Esophagus (tissue), 2 donors: Measurements from ENCODE around the gene STMN1. TPM values are rescaled to one million over a fixed set of nuclear protein-coding genes. Genes with fewer than 3 reads are reported as not detected.

Experiments used
- H3K27ac ChIP-seq, 2 donors: one replicate each; pipeline ENCODE4 v1.5.1; 2013; ENCODE audit warnings: low read depth in 2 of 2, mild to moderate bottlenecking in 2 of 2, inconsistent platforms in 1 of 2, low read length in 1 of 2, moderate library complexity in 1 of 2
- H3K27me3 ChIP-seq, 2 donors: one replicate each; pipeline ENCODE4 v1.6.1; 2013; ENCODE audit warnings: low read length in 2 of 2, control low read depth in 1 of 2, mild to moderate bottlenecking in 1 of 2; ENCODE audit not compliant: insufficient read depth in 2 of 2, control insufficient read depth in 1 of 2
- H3K36me3 ChIP-seq, 2 donors: one replicate each; pipeline ENCODE4 v1.6.1; 2013; ENCODE audit warnings: low read length in 1 of 2; ENCODE audit not compliant: control insufficient read depth in 2 of 2, insufficient read depth in 2 of 2
- H3K4me1 ChIP-seq, 2 donors: one replicate each; pipeline ENCODE4 v1.6.1; 2013; ENCODE audit warnings: low read length in 1 of 2; ENCODE audit not compliant: control insufficient read depth in 2 of 2, insufficient read depth in 2 of 2
- H3K4me3 ChIP-seq, 2 donors: one replicate each; pipeline ENCODE4 v1.5.1; 2013; ENCODE audit warnings: low read length in 2 of 2, mild to moderate bottlenecking in 2 of 2, low read depth in 1 of 2, moderate library complexity in 1 of 2
- H3K9me3 ChIP-seq, 2 donors: one replicate each; pipeline ENCODE4 v1.6.1; 2013; ENCODE audit warnings: mild to moderate bottlenecking in 2 of 2, low read depth in 1 of 2, low read length in 1 of 2, moderate library complexity in 1 of 2; ENCODE audit not compliant: control insufficient read depth in 2 of 2, insufficient read depth in 1 of 2
- WGBS, 2 donors: extraction: QIAGEN DNeasy Blood & Tissue Kit; methylation state at CpG; one replicate each; pipeline ENCODE4 v1.1.7; 2013; 5-methylcytosine and 5-hydroxymethylcytosine counted together
- polyA plus RNA-seq, 2 donors: library from polyadenylated mRNA; stranded (reverse); fragments of 200-250 nt; gene quantifications; one replicate each; pipeline ENCODE4 v1.2.3, GENCODE V29; 2013
- donor health status: healthy with polysubstance abuse.
- donor health status: Bipolar disorder and iron deficiency.

Gene STMN1
- polyA plus RNA-seq, 2 donors: 115 to 137 TPM

DNA sequence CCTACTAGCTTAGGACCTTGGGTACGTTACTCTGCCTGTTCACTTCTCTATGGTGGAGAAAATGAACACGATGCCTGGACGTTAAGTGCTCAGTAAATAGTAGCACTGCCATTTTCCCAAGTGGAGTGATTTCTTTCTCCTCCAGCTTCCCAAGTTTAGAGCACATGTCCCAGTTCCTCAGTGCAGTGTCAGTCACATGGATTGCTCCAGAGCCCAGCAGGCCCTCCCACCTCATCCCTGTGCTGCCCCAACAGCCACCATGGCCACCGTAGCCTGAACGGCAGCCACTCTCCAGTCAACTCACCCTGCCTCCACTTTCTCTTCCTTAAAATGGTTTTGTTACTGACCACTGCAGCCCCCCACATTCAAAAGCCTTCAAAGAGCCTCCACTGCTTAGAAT, 8.5 kb downstream of the STMN1 start:
- no peaks in the 10 kb centered on the region for H3K9me3 ChIP-seq
- no peaks in the 10 kb centered on the region for H3K36me3 ChIP-seq
- no peaks in the 10 kb centered on the region for H3K27me3 ChIP-seq
- no peaks in the 10 kb centered on the region for H3K4me1 ChIP-seq
- WGBS, 2 donors: 92 to 96% methylated on average over 5 of the region's 5 CpGs
- H3K4me3 ChIP-seq: no peak overlapping the region
- H3K27ac ChIP-seq: no peak overlapping the region

- Histone ChIP-seq H3K4me1 (peaks cover 3 to 7% of the 10 kb centered on the region in 2 donors), H3K4me3 (no peak overlapping the region), H3K9me3 (no peaks in the 10 kb centered on the region), H3K27ac (no peak overlapping the region), H3K27me3 (no peaks in the 10 kb centered on the region), H3K36me3 (no peaks in the 10 kb centered on the region)
- WGBS, 2 donors: 50 to 64% methylated on average over 1 of the region's 1 CpG
Measured at GRCh38 chr1:25896266-25896665, 10.0 kb downstream of the STMN1 start.

DNA sequence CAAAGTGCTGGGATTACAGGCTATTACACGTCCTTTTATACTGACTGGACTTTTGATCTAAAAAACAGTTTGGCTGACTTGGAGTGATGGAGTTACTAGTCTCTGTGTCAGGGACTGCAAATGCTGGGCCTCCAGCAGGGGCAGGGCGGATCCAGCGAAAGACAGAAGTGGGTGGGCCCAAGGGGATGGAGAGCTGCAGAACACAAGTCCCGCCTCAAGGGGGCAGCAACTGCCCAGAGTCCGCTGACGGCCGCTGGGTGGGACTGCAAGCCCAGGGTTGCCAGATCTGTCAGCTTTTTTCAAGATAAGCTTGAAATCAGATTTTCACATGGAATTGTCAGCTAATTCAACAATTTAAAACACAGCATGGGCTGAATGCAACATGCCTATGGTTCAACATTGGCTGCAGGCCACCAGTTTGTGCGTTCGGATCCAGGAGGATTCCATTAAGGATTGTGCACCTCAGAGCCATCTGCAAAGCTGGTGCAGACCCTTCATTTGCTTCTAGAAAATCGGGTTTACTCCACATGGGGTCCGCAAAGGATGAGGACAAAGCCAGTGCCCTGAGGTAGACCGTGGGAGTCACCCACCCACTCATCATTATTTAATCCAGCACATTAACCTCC, 10.7 kb downstream of the STMN1 start:
- Histone ChIP-seq H3K9me3 (no peaks in the 10 kb centered on the region), H3K4me1 (peaks cover 3 to 7% of the 10 kb centered on the region in 2 donors), H3K27me3 (no peaks in the 10 kb centered on the region), H3K4me3 (no peak overlapping the region), H3K27ac (no peak overlapping the region), H3K36me3 (no peaks in the 10 kb centered on the region)
- 12% methylated on average over 12 of the region's 12 CpGs for WGBS, 2 donors

DNA sequence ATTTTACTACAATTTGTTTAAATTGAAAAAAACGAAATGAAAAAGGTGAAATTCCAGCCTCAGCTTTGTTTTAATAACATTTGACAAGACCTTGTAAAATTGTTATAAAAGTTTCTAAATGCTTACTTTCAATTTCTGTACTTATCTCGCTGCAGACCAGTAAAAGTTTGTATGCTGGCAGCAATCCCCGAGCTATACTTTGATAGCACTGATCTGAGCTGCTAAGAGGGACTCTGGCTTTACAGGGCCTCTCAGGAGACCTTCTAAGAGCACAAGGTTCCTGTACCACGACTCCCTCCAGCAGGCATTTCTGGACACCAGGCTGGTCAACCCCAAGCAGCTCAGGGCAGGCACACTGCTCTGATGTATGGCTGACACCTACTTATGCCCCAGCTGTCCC, 13.1 kb downstream of the STMN1 start:
- H3K27ac ChIP-seq: no peak overlapping the region
- H3K36me3 ChIP-seq: no peaks in the 10 kb centered on the region
- H3K4me3 ChIP-seq: no peak overlapping the region
- peaks cover 6 to 10% of the 10 kb centered on the region in 2 donors for H3K4me1 ChIP-seq
- no peaks in the 10 kb centered on the region for H3K9me3 ChIP-seq
- 54 to 73% methylated on average over 4 of the region's 4 CpGs for WGBS, 2 donors
- H3K27me3 ChIP-seq: no peaks in the 10 kb centered on the region

DNA sequence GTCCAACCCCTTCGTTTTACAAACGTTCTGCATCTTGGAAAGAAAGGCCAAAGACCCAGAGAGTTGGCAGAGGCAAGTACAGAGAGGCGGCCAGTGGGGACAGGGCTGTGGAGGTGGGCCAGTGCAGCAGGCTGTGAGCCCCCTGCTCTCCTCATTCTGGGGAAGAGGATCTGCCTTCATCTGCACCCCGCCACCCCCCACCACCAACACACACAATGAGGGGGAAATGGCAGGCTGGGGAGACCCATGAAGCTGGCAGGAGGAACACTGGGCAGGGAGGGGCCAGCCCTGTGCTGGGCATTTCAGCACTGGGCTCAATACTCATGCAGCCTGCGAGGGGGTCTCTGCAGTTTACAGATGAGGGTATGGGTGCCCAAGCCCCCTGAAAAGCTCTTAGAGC, 14.6 kb downstream of the STMN1 start:
- Histone ChIP-seq H3K27ac (peak overlapping the region in 1 of 2 donors; percentile 57), H3K27me3 (no peaks in the 10 kb centered on the region), H3K4me3 (no peak overlapping the region), H3K9me3 (no peaks in the 10 kb centered on the region), H3K36me3 (no peaks in the 10 kb centered on the region), H3K4me1 (peaks cover 6 to 10% of the 10 kb centered on the region in 2 donors)
- WGBS, 2 donors: 70 to 74% methylated on average over 5 of the region's 5 CpGs

GRCh38 chr1:25890239-25891034, 15.8 kb downstream of the STMN1 start:
- H3K27ac ChIP-seq: peak overlapping the region; percentile 57 to 85
- WGBS, 2 donors: 45 to 62% methylated on average over 10 of the region's 10 CpGs
- no peaks in the 10 kb centered on the region for H3K27me3 ChIP-seq
- H3K4me3 ChIP-seq: no peak overlapping the region
- H3K4me1 ChIP-seq: peaks cover 6 to 10% of the 10 kb centered on the region in 2 donors
- no peaks in the 10 kb centered on the region for H3K9me3 ChIP-seq
- no peaks in the 10 kb centered on the region for H3K36me3 ChIP-seq

- no peaks in the 10 kb centered on the region for H3K27me3 ChIP-seq
- WGBS, 2 donors: 62 to 76% methylated on average over 3 of the region's 3 CpGs
- H3K4me3 ChIP-seq: no peak overlapping the region
- H3K4me1 ChIP-seq: peaks cover 6 to 10% of the 10 kb centered on the region in 2 donors
- H3K9me3 ChIP-seq: no peaks in the 10 kb centered on the region
- peak overlapping the region; percentile 7 to 85 for H3K27ac ChIP-seq
- no peaks in the 10 kb centered on the region for H3K36me3 ChIP-seq
Measured at GRCh38 chr1:25889470-25889869, 16.7 kb downstream of the STMN1 start.

GRCh38 chr1:25888426-25888987, 17.7 kb downstream of the STMN1 start:
- WGBS, 2 donors: 77 to 83% methylated on average over 7 of the region's 7 CpGs
- H3K4me1 ChIP-seq: peaks cover 6 to 10% of the 10 kb centered on the region in 2 donors
- H3K27ac ChIP-seq: no peak overlapping the region

GRCh38 chr1:25885602-25886001, 20.6 kb downstream of the STMN1 start:
- H3K36me3 ChIP-seq: no peaks in the 10 kb centered on the region
- H3K27ac ChIP-seq: no peak overlapping the region
- 71 to 83% methylated on average over 1 of the region's 1 CpG for WGBS, 2 donors

More at GRCh38 chr1:25888426-25888987, 17.7 kb downstream of the STMN1 start:
- H3K27me3 ChIP-seq: no peaks in the 10 kb centered on the region
- H3K36me3 ChIP-seq: no peaks in the 10 kb centered on the region
- H3K4me3 ChIP-seq: no peak overlapping the region
- H3K9me3 ChIP-seq: no peaks in the 10 kb centered on the region

More at GRCh38 chr1:25885602-25886001, 20.6 kb downstream of the STMN1 start:
- Histone ChIP-seq H3K27me3 (no peaks in the 10 kb centered on the region), H3K4me3 (no peak overlapping the region), H3K9me3 (no peaks in the 10 kb centered on the region), H3K4me1 (peaks cover 2 to 5% of the 10 kb centered on the region in 2 donors)
